Right lobe of liver (tissue), 4 donors: Measurements from ENCODE around the gene RMND1.

Source experiments
- POLR2A ChIP-seq: fragments of 450-650 bp; IDR thresholded peaks from one replicate; pipeline ENCODE4 v1.6.1; 2017; ENCODE audit warnings: antibody characterized with exemption, mild to moderate bottlenecking
- TF ChIP-seq, protein P1 (sequence below), 4 donors: fragments of 200-600 bp in 3 of 4; fragments of 450-650 bp in 1 of 4; IDR thresholded peaks; one replicate each; pipeline versions ENCODE4 v1.5.1 to v1.8.0; 2016 to 2022; ENCODE audit warnings: antibody characterized with exemption in 4 of 4, mild to moderate bottlenecking in 2 of 4
- donor health status: DM: no; HTN: no; CAD: no.
- donor health status: DM: no; HTN: no; CAD: no.
- donor health status: DM: no; HTN: yes; CAD: no.

DNA sequence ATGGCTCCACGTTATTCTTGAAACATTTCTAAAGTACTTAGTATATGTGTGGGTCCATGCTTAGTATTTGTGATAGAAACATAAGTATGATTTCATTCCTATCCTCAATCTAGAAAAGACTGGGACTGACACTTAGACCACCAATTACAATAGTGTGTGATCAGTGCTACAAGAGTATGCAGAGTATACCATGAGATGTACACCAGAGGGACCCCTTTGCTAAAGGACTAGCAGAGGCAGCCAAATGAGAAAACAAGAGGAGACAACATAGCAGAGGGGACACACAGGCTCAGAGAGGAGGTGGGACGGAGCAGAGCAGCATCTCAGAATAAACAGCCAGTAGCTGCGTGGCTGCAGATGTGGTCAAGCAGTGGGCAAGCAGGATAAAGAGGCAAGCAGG, 21.0 kb downstream of the RMND1 start:
- TF ChIP-seq, protein P1, sequence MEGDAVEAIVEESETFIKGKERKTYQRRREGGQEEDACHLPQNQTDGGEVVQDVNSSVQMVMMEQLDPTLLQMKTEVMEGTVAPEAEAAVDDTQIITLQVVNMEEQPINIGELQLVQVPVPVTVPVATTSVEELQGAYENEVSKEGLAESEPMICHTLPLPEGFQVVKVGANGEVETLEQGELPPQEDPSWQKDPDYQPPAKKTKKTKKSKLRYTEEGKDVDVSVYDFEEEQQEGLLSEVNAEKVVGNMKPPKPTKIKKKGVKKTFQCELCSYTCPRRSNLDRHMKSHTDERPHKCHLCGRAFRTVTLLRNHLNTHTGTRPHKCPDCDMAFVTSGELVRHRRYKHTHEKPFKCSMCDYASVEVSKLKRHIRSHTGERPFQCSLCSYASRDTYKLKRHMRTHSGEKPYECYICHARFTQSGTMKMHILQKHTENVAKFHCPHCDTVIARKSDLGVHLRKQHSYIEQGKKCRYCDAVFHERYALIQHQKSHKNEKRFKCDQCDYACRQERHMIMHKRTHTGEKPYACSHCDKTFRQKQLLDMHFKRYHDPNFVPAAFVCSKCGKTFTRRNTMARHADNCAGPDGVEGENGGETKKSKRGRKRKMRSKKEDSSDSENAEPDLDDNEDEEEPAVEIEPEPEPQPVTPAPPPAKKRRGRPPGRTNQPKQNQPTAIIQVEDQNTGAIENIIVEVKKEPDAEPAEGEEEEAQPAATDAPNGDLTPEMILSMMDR (IDR thresholded peaks at IDR 0.05), result no peak
- TF ChIP-seq POLR2A, result no peak
